Sigmoid colon (tissue), 4 donors: Measurements from ENCODE around the gene MTMR2.

Experiments
- EP300 ChIP-seq, 4 donors: sonication (generic); formaldehyde crosslinking; IDR thresholded peaks; one replicate each; pipeline ENCODE4 v1.6.1; 2017; ENCODE audit warnings: antibody characterized with exemption in 4 of 4
- POLR2A ChIP-seq, 2 donors: fragments of 450-650 bp; IDR thresholded peaks; one replicate each; pipeline ENCODE4 v1.6.1; 2016; ENCODE audit warnings: antibody characterized with exemption in 2 of 2, mild to moderate bottlenecking in 2 of 2, moderate library complexity in 2 of 2
- POLR2AphosphoS5 ChIP-seq, 4 donors: sonication (generic); formaldehyde crosslinking; IDR thresholded peaks; one replicate each; pipeline ENCODE4 v1.6.1; 2017; ENCODE audit warnings: antibody characterized with exemption in 4 of 4
- TF ChIP-seq, protein P1 (sequence below), 4 experiments: fragments of 450-650 bp in 3 of 4; fragments of 200-600 bp in 1 of 4; IDR thresholded peaks; one replicate each; pipeline ENCODE4 v1.5.1; 2016 to 2019; ENCODE audit warnings: antibody characterized with exemption in 4 of 4, mild to moderate bottlenecking in 3 of 4, moderate library complexity in 2 of 4

GRCh38 chr11:95923439-95923727 is 524 bp downstream of the MTMR2 start:
- TF ChIP-seq EP300 (IDR thresholded peaks at IDR 0.05) (no peak), POLR2A (IDR thresholded peaks at IDR 0.05) (no peak), POLR2AphosphoS5 (IDR thresholded peaks at IDR 0.05) (no peak)
- TF ChIP-seq, protein P1, sequence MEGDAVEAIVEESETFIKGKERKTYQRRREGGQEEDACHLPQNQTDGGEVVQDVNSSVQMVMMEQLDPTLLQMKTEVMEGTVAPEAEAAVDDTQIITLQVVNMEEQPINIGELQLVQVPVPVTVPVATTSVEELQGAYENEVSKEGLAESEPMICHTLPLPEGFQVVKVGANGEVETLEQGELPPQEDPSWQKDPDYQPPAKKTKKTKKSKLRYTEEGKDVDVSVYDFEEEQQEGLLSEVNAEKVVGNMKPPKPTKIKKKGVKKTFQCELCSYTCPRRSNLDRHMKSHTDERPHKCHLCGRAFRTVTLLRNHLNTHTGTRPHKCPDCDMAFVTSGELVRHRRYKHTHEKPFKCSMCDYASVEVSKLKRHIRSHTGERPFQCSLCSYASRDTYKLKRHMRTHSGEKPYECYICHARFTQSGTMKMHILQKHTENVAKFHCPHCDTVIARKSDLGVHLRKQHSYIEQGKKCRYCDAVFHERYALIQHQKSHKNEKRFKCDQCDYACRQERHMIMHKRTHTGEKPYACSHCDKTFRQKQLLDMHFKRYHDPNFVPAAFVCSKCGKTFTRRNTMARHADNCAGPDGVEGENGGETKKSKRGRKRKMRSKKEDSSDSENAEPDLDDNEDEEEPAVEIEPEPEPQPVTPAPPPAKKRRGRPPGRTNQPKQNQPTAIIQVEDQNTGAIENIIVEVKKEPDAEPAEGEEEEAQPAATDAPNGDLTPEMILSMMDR (IDR thresholded peaks at IDR 0.05) = no peak
